Right forelimb (tissue), 1 donor: ENCODE results near the gene KCNN1.
"Not testable (repeated sequence)": the region's sequence is repeated elsewhere in the genome, so short reads cannot be mapped to it uniquely, and the experiment has no call there.

ENCODE experiments used
- DNase-seq: peaks from one replicate; pipeline ENCODE4 v3.0.0-alpha.2; 2018

Gene KCNN1

GRCh38 chr19:18001777-18002345, 35.0 kb downstream of the KCNN1 start:
- DNase-seq: no peak

- no peak for DNase-seq
Observed at GRCh38 chr19:18002347-18002850, 35.5 kb downstream of the KCNN1 start.

- not testable (repeated sequence) for DNase-seq
Observed at GRCh38 chr19:18005750-18006149, 38.8 kb downstream of the KCNN1 start.

GRCh38 chr19:18007044-18007916, 40.4 kb downstream of the KCNN1 start:
- peak; percentile 89 for DNase-seq

GRCh38 chr19:18007917-18008673, 41.2 kb downstream of the KCNN1 start, which contains the start of gene ARRDC2:
TSS of gene ARRDC2 (plus strand) at chr19:18008170. CDS start at chr19:18008311, 141 bp downstream.
- DNase-seq: peak; percentile 96

GRCh38 chr19:18008814-18009213, 41.9 kb downstream of the KCNN1 start:
- no peak for DNase-seq

GRCh38 chr19:18009412-18010066, 42.6 kb downstream of the KCNN1 start:
- no peak for DNase-seq

GRCh38 chr19:18010149-18010548, 43.2 kb downstream of the KCNN1 start:
- no peak for DNase-seq

GRCh38 chr19:18013210-18014111, 46.6 kb downstream of the KCNN1 start:
- DNase-seq: no peak

- no peak for DNase-seq
Observed at GRCh38 chr19:18014197-18014596, 47.3 kb downstream of the KCNN1 start.

- DNase-seq: no peak
Observed at GRCh38 chr19:18016209-18016910, 49.5 kb downstream of the KCNN1 start.

- no peak for DNase-seq
Observed at GRCh38 chr19:18017275-18018083, 50.6 kb downstream of the KCNN1 start.

- DNase-seq: no peak
Observed at GRCh38 chr19:18020212-18021085, 53.5 kb downstream of the KCNN1 start.

- DNase-seq: no peak
Observed at GRCh38 chr19:18021121-18021755, 54.3 kb downstream of the KCNN1 start.

GRCh38 chr19:18023622-18024251, 56.8 kb downstream of the KCNN1 start:
- no peak for DNase-seq

GRCh38 chr19:18027151-18027550, 60.2 kb downstream of the KCNN1 start:
- no peak for DNase-seq

- DNase-seq: no peak
Observed at GRCh38 chr19:18029617-18030338, 62.9 kb downstream of the KCNN1 start.
